HG02840 (cell line): ENCODE results near the gene KCNA5.

Experiments used
- ATAC-seq: cut with Tn5 transposase; IDR thresholded peaks from one replicate; pipeline ENCODE4 v1.9.1; 2021; ENCODE audit warnings: mild to moderate bottlenecking, moderate library complexity, moderate number of reproducible peaks; ENCODE audit not compliant: unreplicated experiment, low FRiP score

KCNA5 gene

DNA sequence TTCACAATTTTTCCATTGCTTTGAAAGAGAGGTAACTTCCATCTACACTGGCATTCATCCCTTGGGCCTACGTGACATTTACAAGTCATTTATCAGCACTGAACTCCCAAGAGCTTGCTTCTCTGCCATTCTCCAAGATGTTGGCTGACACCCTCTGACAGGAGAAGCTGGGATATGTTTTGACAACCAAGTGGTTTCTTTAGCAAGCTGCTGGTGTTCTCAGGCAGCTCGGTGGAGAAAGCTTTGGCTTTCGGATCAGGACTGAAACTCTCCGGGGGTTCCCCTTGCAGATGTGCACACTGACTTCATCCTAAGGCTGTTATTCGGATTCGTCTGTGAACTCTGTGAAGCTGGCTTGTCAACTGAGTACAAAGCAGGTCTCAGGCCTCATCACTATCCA, 15.7 kb downstream of the KCNA5 start:
- ATAC-seq: no peak

DNA sequence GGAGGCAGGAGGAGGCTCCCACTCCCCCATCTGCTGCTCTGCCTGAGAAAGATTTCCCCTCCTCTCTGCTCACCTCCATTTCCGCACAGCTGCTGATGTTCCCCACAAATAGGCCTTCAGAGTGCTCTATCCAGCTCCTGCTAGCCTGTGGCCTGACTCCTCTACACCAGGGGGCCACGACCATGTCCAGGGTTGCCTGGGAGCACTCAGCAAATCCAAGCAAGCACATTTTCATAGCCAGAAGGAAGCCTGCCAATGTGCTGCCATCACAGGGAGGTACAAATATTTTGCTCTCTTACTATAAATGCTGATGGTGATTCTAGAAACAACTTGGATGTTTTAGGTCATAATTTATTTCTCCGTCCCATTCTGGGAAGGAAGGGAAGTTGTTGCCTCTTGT, 17.3 kb downstream of the KCNA5 start:
- ATAC-seq: no peak

DNA sequence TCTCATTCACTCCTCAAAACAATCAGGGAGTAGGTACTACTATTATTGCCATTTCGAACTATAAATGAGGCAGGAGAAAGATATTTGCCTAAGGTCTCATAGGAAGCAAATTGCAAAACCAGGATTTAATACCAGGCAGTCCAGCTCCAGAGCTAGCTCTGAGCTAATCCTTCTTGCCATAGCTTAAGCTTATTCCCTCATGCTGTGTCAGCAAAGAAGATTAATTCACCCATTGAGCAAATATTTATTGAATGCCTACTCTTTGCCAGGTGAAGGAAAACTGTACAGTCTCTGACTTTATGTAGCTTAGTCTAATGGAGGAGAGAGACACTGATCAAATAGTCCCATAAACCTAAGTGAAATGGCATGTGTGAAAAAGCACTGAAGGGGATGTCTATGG, 19.5 kb downstream of the KCNA5 start:
- no peak for ATAC-seq

DNA sequence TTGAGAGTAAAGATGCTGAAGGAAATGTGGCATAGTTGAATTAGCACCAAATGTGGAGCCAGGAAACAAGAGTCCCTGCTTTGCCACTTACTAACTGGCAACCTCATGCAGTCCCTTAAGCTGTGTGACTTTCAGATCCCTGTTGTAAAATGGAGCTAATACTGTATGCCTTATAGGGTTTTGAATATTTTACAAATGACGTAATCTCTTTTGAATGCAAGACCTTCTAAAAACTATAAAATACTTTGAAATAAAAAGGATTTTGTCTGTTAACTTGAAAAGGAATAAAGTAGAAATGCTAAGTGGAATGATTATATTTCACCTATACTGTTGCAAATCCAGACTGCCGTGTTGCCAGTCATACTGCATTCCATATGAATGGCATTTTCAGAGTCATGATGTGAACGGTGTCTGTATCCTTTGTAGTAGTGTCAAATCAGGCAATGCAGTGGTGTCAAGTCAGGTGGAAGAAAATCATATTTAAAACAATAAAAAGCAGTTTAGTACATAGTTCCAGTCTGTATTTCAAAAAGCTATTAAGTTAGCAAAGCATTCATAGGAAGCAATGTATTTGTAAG, 21.3 kb downstream of the KCNA5 start:
- no peak for ATAC-seq

DNA sequence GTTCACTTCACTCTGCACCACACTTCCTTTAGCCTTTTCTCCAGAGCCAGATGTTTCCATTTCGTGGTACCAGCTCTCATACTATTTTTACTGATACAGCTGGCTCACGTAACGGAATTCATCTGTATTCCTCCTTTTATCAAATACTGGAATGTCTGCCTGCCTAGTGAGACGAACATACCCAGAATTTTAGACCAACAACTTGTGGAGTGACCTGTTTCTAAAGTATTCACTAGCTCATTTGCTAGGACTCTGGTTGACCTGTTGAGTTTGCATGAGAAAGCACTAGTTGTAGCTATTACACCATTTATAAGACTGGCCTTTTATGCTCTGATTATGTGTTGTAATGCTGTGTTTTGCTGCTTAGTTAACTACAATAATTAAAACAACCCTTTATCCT, 22.6 kb downstream of the KCNA5 start:
- no peak for ATAC-seq

DNA sequence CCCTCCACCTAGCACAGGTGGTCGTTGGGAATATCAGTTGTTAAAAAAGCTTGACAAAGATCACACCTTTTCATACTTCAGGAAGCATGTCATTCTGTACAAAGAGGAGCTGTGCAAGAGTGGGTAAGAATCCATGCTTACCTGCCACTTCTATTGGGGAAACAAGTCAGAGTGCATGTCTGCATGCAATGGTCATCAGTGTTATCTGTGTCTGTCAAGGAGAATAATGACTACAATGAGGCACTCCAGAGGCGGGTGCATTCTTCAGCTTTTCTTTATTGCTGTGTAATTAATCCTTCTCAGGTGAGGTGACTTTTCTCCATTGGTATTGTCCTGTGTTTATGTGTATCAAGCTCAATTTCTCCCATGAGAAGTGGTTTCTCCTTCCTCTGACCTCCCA, 24.4 kb downstream of the KCNA5 start:
- no peak for ATAC-seq

DNA sequence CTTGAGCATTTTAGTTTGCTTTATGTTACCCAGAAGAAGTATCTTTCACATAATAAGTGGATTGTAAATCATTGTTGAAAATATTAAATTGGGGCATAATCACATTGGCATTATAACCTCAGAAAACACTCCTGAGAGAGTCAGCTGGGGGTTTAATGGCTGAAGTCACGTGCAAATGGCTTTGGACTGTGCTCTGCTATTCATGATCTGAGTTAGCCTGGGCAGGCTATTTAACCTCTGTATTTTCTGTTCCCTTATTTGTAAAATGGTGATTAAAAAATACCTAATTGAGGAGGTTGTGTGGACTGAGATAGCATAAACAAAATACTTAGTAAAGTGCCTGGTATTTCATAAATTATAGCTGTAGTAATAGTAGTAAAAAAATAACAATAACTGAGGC, 24.9 kb downstream of the KCNA5 start:
- ATAC-seq: no peak

DNA sequence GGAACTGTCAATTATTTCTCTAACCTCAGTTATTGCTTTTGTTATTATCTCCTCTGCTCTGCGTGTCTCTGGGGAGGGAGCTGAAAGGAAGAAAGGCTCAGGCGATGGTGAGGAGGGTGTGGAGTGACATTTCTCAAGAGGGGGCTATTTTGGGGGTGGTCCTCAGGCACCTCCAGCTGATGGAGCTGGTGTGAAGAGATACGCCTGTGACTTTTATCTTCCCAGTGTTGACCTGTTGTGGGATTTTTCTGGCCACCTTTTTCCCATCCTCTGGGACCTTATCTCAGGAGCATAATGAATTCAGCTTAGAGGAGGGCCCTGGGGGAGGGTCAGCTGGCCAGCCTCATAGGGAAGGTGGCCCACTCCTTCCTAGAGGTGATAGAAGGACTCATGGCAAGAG, 26.4 kb downstream of the KCNA5 start:
- ATAC-seq: no peak

DNA sequence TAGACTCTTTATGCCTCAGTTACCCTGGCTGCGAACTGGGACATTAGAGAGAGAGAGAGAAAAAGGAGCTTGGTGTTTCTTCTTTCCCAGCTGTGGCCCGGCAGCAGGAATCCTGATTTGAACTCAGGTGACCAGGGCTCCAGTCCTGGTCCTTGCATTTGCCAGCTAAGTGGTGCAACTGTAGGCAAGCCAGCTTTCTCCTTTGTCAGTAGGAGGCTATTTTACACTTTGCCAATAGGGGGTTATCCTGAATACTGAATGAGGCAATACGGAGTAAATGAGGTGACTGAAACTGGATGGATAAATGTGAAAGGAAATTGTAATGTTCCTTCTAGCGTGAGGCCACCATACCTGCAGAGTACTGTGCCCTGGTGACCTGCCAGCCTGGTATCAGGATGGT, 27.8 kb downstream of the KCNA5 start:
- ATAC-seq: no peak

DNA sequence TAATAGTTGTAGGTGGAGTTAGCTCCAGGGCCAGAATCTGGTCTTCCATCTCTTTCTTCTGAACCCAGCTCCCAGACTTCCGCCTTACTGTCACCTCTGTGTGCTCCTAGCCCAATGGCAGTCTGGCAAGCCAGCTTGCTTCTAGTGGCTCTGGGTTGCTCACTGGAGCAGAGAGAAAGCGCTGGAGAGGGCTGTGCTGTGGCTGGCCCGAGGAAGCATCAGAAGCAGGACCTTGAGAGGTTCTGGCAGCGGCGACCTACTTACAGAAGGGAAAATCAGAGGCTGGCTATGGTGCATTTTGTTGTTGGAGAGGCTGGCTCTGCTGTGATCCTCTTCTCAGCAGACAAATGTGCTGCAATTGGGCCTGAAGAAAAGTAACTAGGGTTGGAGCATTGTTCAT, 28.6 kb downstream of the KCNA5 start:
- ATAC-seq: no peak

DNA sequence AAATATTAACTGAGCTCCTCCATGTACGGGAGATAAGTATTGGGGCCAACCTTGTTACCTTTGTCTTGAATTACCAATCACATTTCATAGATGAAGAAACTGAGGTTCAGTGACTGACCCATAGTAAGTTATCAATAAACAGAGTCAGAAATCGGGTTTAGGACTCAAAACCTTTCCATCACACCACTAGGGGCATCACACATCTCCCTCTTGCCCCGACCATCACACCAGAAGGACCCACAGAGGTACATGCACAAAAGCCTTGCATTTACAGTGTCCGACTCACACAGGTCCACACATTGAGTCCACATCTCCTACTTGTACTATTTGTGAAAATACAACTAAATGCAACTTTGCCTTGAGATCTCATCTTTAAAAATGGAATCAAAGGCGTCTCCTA, 29.4 kb downstream of the KCNA5 start:
- no peak for ATAC-seq

DNA sequence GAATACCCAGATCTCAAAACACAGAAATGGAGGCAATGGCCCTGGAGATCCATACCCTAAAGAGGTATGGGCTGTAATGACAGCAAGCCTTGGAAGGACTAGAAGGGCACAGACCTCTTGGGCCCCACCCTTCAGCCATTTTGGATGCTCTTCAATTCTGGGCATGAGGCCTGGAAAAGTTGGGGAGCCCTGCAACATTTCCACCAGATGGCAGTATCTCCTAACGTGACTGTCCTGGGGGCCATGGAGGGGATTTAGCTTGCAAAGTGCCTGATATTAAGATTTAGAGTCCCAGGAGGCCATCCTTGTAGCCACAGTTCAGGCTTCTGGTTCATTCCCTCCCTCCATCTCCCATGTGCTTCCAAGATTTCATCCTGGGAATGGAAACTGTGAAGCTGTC, 30.2 kb downstream of the KCNA5 start:
- ATAC-seq: no peak

DNA sequence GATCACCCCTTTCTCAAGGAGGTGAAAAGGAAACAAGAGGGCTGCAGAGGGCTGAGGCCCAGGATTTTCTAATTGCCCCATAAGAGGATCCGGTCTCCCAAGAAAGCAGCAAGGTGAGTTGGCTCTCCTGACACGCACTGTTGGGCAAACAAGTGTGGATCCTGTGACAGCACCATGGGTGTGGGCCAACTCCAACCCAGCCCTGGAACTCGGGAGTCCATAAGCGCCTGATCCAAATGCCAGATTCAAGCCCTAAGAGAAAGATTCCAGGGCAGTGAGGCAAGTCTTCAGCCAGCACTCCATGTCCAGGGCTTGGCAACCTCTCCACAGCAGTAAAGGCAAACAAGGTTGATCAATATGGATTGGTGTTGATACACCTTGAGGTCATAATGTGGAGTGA, 33.1 kb downstream of the KCNA5 start:
- ATAC-seq: no peak

DNA sequence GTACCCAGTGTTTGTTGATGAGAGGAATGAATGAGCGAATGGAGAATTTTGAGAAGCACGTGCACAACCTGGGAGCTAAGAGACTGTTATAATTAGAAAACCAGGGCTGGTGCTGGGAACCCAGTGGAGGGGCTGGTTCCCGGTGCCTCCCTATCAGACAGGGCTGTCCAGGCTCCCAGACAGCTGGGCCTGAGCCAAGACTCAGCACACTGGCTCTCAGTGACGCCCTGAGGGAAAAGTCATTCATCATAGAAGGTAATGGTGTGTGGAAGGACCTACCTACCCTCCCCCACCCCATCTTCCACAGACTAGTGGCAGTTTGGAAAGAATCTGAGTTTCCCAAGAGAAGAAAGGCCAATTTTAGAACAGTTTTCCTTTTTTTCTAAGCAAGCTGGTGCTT, 34.7 kb downstream of the KCNA5 start:
- ATAC-seq: no peak

DNA sequence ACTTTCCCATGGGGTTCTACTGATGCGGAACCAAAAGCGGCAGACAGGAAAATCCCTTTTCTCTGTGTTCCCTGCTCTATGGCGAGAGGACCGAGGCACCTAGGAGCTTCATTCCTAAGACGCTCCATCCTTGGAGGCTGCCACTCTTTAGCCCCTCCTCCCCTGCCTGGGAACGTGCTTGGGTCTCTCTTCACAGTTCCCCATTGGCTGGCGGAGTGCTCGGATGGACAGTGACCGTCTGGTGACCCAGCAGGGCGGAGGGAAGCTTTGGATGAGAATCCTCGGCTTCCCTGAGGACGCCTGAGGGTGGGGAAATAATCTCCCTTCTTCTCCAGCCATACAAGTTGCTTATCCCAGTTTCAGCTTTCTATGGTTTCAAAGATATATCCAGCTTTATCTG, 37.3 kb downstream of the KCNA5 start:
- no peak for ATAC-seq

DNA sequence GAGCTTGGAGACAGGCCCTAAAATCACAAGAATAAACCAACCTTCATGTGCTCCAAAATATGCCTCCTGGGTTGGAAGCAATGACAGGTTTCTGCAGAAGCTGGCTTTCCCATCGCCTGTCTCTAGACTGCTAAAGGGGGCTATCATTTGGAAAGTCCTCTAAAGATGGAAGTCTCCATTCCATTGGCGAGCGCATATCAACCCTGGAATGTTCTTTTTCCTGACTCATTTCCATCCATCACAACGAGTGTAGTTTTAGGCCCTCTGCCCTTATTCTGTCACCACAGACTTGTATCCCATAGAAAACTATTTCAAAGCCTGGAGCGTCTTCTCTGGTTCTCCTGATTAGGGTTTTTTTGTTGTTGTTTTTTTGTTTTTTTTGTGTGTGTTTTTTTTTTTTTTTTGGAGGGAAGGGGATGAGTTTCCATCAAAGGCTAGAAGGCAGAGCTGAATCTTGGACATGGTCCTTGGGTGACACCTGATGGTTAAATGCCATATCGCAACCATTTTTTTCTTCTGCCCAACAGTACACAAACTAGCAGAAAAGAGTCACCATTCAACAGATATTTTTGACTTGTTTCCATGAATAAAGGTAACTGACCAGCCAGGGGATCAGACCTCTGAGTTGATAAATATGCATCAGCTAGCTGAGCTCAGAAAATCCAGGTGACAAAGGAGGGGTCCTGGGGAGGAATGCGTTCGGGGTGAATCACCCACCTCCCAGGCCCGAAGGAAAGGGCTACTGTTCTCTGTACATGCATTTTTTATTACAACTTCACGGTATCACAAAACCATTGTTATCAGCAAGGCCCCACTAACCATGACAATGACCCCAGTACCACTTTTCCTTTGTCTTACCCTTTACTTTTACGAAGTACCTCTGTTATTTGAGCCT, 40.5 kb downstream of the KCNA5 start:
- no peak for ATAC-seq

DNA sequence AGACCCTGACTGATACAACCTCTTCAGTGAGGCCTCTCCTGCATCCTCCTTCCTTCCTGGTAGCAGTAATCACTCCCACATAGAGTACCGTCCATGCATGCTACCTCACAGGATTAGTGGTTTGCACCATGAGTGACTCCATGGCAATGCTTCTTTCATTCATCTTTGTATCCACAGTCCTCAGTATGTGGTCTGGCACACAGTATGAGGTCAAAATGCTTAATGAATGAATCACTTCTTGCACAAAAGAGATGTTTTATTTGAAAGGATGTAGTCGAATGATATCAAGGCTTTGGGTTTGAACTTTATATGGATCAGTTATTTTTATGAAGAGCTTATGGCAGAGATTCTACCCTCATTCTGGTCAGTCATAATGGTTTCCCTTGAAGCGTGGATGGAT, 42.2 kb downstream of the KCNA5 start:
- no peak for ATAC-seq

DNA sequence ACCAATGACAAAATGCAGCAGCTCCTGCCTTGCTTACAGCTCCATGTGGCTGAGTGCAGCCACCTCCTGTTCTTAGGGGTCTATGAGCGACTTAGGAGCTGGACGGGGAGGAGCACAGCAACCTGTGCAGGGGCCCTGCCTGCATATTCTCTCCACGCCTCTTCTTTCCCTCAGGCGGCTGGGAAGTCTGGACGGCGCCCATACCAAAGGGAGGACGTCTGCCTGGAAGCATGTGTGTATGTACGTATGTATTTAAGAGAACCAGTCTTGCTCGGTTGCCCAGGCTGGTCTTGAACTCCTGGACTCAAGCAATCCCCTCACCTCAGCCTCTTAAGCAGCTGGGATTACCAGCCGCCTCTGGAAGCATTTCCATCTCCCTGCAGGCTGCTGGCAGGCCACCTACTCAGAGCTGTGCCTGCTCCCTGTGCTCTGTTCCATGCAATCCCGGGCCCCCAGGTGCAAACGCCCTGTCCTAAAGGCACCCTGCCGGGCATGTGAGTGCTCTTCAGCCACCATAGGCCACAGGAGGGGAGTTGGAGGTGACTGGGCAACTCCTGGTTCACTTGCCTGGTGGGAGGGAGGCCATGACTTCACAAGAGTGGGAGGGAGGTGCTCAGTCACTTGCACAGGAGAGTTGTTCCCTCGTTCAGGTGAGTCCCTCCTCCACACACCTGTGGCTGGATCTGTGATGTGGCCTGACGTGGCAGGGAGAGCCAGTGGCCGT, 44.3 kb downstream of the KCNA5 start:
- no peak for ATAC-seq

DNA sequence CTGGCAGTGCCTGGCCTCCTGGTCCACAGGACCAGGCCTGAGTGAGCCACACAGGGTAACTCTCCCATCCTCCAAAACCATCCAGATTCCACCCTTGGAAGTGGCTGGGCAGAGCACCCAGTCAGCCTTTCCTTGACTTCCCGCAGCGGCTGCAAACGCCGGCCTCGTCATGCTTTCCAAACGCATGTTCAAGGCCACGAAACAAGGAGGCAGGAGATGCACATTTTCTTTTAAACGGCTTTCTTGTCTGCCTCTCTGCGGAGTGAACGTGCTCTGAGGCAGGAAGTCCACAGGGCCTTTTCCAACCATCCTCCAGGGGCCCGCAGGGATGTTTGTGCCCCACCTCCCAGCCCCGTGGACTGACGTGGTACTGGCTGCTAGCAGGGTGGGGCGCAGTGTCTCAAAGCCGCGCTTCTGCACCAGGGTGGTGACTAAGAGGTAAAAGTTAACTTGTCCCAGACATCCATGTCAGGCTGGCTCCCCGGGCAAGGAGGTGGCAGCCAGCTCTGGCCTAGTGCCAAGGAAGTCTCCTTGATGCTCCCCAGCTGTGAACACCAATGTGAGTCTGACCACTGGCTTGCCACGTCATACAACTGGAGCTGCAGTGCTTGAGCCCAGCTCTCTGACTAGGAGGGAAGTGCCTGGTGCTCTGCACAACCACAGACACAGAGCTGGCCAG, 45.0 kb downstream of the KCNA5 start:
- ATAC-seq: no peak

DNA sequence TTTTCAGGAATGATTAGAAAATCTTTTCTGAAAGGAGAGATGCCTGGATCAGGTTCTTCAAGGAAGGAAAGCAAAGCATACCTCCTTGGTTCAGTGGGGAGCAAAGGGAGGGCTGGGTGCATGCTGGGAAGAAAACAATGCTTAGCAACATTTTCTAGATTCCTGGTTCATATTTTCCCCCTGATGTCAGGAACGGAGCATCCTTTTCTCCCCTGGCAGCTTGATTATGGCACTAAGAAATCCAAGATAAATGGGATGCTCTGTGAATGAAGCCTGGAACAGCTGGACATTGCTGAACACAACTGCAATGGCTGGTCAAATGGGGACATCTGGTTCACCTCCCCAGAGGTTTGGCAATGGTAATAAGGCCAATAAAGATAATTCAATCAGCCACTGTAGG, 50.9 kb downstream of the KCNA5 start:
- no peak for ATAC-seq

DNA sequence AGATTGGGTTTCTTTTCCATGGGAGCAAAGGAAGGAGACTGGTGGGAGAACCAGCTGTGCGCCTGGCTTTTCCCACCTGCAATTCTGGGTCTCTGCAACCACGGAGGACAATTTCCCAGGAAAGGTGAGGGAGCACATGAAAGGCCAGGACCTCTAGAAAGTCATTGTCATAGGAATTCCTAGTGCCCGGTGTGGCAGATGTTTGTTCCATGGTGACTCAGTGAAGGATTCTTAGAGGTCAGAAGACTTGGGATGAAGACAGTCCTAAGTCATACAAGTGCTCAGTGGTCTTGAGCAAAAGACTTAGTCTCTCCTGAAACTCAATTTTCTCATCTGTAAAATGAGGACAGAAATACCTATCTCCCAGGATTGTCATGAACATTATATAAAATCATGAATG, 51.3 kb downstream of the KCNA5 start:
- no peak for ATAC-seq
